NCI-H187 (cell line): ENCODE measurements around the gene BPTF.
"Not testable (repeated sequence)": the region's sequence is repeated elsewhere in the genome, so short reads cannot be mapped to it uniquely, and the experiment has no call there.

Source experiments
- DNase-seq, 2 experiments: peaks; one replicate each; lab custom pipeline; 2025; lab: John Stamatoyannopoulos, UW

BPTF gene

GRCh38 chr17:67824735-67825626 lies at the start of gene BPTF:
TSS of gene BPTF (plus strand) at chr17:67825503. CDS start at chr17:67825725, 222 bp downstream.
- DNase-seq = peak; percentile 68 to 73

- DNase-seq = peak in 1 of 2 experiments; percentile 34
These were observed 46.1 kb upstream of the BPTF start for GRCh38 chr17:67779098-67779672.

- no peak for DNase-seq
These were observed 40.8 kb upstream of the BPTF start for GRCh38 chr17:67784364-67785121.

GRCh38 chr17:67785122-67785477 lies 40.2 kb upstream of the BPTF start:
- no peak for DNase-seq

GRCh38 chr17:67785504-67785903 lies 39.8 kb upstream of the BPTF start:
- DNase-seq = no peak

- peak in 1 of 2 experiments; percentile 15 for DNase-seq
These were observed 24.8 kb upstream of the BPTF start for GRCh38 chr17:67800495-67800928.

- DNase-seq = no peak
These were observed 23.6 kb upstream of the BPTF start for GRCh38 chr17:67801626-67802175.

GRCh38 chr17:67810464-67810863 lies 14.8 kb upstream of the BPTF start:
- DNase-seq = no peak

- DNase-seq = not testable (repeated sequence)
These were observed 12.9 kb upstream of the BPTF start for GRCh38 chr17:67812380-67812779.

- DNase-seq = no peak
These were observed 11.5 kb upstream of the BPTF start for GRCh38 chr17:67813803-67814180.

GRCh38 chr17:67818110-67819002 lies 6.9 kb upstream of the BPTF start:
- no peak for DNase-seq

- DNase-seq = no peak
These were observed 5.6 kb upstream of the BPTF start for GRCh38 chr17:67819722-67820121.

GRCh38 chr17:67821871-67822367 lies 3.4 kb upstream of the BPTF start:
- DNase-seq = no peak

GRCh38 chr17:67825627-67826601 lies 611 bp downstream of the BPTF start:
- DNase-seq = peak in 1 of 2 experiments; percentile 12

- DNase-seq = no peak
These were observed 4.0 kb downstream of the BPTF start for GRCh38 chr17:67829331-67829730.

- no peak for DNase-seq
These were observed 5.1 kb downstream of the BPTF start for GRCh38 chr17:67830440-67830839.

- DNase-seq = no peak
These were observed 6.0 kb downstream of the BPTF start for GRCh38 chr17:67831268-67831667.

- no peak for DNase-seq
These were observed 7.8 kb downstream of the BPTF start for GRCh38 chr17:67833134-67833533.

- no peak for DNase-seq
These were observed 8.8 kb downstream of the BPTF start for GRCh38 chr17:67833946-67834631.
